Amygdala (tissue), 56 donors: ENCODE data around the gene MAPK14.

Source experiments
- DNase-seq, 56 donors: peaks; one replicate each; lab custom pipeline; 2025; lab: John Stamatoyannopoulos, UW

The MAPK14 gene

DNA sequence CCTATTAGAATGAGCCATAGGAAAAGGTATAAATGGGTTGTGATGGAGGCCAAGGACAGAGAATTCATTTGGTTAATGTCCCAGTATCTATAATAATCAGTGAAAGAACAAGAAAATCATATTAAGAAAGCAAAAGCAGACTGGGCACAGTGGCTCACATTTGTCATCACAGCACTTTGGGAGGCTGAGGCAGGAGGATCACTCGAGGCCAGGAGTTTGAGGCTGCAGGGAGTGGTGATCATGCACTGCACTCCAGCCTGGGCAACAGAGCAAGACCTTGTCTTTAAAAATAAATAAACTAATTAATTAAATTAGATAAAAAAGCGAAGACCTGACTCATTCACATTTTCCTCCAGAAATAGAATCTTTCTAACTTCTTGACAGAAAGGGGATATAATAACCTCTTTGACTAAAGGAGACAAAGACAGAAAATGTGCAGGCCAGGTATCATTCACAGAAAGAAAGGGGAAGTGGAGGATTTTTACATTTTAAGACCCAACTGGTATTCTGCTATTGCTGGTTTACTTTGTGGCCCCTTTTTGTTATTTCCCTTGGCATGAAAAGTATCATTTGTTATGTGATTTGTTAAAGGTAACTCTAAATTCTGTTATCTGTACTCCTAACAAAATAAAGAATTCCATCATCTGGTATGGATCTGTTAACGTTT is 70.8 kb downstream of the MAPK14 start:
- DNase-seq: no peak

GRCh38 chr6:36098920-36099647 is 71.5 kb downstream of the MAPK14 start:
- DNase-seq: no peak

DNA sequence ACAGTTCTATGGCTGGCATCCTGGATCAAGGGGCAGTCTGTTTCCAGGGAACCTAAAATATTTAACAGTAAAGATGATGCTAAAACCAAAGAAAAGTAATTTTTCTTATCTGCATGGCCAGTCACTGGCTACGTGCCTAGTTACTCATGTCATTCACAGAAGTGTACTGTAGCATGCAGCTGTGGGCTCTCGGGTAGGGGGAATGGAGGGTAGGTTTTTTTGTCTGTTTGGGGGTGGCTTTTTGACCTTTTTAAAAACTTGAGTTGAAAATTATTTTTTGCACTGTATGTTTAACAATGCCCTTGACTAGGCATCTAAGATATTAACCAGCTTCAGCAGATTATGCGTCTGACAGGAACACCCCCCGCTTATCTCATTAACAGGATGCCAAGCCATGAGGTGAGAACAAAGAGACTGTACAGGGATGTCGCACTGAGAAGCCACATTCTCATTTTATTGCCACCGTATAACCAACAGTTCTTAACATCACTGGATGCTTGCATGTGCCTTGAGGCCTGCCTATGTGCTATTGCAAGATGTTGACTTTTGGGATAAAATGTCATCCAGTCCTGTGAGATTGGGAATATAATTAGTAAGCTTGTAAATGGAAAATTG is 72.4 kb downstream of the MAPK14 start:
- DNase-seq: no peak

DNA sequence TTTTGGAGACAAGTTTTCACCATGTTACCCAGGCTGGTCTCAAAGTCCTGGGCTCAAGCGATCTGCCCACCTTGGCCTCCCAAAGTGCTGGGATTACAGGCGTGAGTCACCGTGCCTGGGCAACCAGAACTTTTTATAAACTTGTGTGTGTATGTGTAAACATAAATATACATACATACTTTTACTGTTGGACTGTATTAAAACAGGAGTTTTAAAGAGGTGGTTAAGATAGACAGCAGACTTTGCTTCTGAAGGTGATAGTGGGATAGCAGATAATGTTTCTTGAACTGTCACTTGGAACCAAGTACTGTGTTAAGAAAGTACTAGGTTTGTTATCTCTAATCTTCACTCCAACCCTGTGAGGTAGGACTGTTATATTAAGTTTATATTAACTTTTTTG is 74.1 kb downstream of the MAPK14 start:
- no peak for DNase-seq

DNA sequence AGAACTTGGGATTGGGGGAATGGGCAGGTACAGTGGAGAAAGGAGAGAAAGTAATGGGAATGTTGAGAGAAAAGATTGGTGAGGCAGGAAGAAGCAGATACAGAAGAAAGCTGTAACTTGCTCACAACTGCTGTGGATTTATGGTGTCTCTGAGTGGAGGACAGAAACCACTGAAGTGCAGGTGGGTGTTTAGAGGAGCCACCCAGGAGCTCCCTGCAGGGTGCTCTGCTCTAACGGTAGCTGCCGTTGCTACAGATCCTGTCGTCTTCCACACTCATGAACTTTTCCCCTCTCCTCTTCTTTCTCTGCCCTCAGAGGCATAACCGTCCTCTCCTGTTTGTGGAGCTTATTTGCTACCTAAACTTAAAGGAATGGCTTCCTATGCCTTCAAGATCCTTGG is 75.2 kb downstream of the MAPK14 start:
- no peak for DNase-seq

DNA sequence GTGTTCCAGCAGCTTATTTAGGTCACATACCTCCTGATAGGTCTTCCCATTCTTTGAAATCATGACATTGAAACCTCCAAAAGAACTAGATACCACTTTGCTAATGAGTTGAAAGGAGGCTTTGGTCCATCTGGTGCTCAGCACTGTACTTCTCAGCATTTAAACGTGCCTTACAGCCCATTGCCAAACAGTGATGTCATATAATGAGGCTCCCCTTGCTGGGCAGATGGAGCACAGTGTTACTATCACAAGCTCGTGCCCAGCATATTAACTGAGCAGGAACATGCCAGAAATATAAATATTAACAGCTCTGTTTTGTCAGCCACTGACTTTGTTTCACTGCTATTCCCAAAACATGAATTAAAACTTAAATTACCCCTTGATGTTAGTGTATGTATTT is 77.2 kb downstream of the MAPK14 start:
- DNase-seq: peak in 1 of 56 donors; percentile 28

- DNase-seq: no peak
Measured at GRCh38 chr6:36109092-36109491, 81.5 kb downstream of the MAPK14 start.

DNA sequence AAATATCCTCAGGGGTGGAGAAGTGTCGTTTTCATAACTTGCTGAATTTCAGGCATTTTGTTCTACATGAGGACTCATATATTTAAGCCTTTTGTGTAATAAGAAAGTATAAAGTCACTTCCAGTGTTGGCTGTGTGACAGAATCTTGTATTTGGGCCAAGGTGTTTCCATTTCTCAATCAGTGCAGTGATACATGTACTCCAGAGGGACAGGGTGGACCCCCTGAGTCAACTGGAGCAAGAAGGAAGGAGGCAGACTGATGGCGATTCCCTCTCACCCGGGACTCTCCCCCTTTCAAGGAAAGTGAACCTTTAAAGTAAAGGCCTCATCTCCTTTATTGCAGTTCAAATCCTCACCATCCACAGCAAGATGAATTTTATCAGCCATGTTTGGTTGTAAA is 82.4 kb downstream of the MAPK14 start:
- no peak for DNase-seq

- DNase-seq: no peak
Measured at GRCh38 chr6:36110863-36111262, 83.3 kb downstream of the MAPK14 start.

DNA sequence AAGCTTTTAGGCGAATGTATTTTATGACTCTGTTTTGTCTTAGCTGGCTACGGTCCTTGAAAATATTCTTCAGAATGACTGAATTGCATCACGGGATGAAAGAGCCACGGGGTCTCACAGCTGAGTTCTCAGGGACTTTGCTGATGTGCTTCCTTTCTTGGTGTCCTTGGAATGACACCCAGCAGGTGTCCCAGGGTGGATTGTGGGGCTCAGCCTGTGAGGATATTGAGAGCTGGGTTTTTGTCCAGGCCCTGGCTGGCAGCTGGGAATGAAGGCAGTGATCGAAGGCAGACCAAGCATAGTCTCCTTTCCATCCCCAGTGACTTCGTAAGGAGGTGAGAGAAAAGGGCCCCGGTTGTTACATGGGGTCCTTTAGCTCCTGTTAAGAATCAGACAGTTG is 83.9 kb downstream of the MAPK14 start:
- DNase-seq: no peak

GRCh38 chr6:36113049-36113448 is 85.4 kb downstream of the MAPK14 start:
- no peak for DNase-seq

DNA sequence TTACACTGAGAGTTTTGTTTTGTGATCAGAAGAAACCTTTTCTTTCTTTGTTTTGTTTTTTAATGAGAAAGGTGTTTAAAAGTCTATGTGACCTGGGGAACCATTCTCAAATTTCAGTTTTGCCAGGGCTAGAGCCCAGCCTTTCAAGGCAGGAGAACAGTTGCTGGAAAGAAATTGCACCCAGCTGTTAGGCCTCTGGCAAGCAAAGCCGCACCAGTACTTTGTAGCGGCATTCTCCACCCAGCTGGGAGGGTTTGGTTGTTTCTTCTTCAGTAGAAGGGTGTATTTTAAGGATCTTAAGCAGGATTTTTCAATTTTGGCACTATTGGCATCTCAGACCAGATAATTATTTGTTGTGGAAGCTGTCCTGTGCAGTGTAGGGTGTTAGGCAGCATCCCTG is 86.1 kb downstream of the MAPK14 start:
- no peak for DNase-seq

DNA sequence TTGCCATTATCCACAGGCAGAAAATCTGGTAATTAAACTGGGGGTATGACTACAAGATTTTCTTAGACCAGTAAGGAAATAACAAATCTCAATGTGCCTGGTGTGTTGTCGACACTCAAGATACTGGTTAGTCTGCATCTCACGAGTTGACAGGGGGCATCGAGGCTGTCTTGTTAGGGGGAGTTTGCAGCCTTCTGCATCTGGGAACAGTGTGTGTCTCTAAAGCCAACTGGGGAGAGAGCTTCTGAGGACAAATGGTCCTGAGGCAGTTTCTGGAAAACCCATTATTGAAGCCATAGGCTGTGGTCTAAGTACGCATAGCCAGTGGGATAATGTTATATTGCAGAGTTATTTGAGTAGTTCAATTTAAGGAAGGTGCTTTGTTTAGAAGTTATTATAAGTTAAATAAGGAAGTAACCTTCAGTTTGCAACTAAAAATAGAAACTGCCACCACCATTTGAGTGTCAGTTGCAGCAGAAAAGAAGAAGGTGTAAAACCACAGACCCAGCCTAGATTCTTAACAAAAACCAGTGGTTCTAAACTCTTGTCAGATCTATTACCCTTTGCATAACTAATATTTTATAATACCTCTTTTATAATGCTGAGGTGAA is 87.3 kb downstream of the MAPK14 start:
- no peak for DNase-seq

DNA sequence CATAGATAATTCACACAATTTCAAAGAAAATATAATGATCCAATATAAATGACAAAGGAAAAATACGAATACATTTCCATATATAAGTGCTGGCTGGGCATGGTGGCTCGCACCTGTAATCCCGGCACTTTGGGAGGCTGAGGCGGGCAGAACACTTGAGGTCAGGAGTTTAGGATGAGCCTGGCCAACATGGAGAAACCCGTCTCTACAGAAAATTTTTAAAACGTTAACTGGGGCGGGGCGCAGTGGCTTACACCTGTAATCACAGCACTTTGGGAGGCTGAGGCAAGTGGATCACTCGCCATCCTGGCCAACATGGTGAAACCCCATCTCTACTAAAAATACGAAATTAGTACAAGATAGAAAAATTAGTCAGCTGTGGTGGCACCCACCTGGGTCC is 87.8 kb downstream of the MAPK14 start:
- no peak for DNase-seq

GRCh38 chr6:36116066-36116864 is 88.7 kb downstream of the MAPK14 start:
- no peak for DNase-seq

- DNase-seq: no peak
Measured at GRCh38 chr6:36116943-36117342, 89.3 kb downstream of the MAPK14 start.

DNA sequence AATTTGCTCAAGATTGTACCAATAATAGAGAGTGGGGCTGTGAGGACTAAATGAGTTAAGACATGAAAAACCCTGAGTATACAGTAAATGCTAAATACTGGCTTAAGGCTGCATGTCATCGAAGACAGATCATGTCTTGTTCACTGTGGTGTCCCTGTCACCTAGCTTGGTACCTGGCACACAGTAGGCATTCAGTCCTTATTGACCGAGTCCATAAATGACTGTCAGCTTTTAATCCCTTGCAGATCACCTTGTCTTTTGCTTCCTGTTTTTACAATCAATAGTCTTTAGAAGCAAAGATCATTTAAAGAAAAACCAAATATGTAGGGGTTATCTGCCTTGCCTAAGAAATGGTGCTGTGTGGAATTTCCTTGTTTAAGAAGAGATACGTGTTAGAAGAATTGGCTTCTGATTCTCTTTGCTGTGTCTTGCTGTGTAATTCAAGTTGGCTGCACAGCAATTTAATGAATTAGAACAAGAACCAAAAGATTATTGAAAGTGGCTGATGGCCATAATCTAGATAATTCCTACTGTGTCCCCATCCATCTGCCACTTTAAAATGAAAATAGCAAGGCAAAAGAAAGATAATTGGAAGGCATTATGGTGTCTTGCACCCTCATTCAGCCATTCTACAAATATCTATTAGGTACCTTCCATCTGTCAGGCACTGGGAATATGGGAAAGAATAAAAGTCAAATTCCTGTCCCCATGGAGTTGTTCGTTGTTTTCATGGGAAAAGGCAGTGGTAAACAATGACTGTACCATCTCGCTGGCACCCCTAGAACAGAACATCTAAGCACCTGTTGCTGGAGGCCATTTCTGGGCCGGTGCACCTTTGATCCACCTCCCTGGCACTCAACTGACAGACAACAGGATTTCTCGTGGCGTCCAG is 90.3 kb downstream of the MAPK14 start:
- DNase-seq: no peak

- DNase-seq: peak in 1 of 56 donors; percentile 44
Measured at GRCh38 chr6:36118550-36119107, 91.0 kb downstream of the MAPK14 start.

DNA sequence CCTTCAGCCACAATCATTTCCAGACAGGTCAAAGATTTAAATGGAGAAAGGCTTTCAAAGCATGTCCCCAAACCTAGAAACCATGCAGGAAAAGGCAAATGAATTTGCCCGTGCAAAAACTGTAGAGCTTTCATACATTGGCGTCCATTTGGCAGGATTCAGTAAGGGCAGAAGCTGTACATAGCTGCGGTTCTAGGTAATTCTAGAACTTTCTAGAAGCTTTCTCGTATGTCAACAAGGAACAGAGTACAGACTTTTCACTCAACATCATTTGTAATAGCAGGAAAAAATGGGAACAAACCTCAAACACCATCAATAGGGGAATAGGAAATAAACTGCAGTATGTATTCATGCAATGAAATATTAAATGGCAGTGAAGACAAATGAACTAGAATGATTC is 91.6 kb downstream of the MAPK14 start:
- no peak for DNase-seq
